GM12878 (cell line): ENCODE data around the gene TNRC6B. TPM values are rescaled to one million over a fixed set of nuclear protein-coding genes. Genes with fewer than 3 reads are reported as not detected.

Experiments
- ATAC-seq: fragments of 200-7000 bp; cut with Tn5 transposase; 3 replicates; pipeline ENCODE4 v1.9.1; 2020; ENCODE audit warnings: mild to moderate bottlenecking, moderate library complexity
- BruUV-seq: library from RNA; stranded (reverse); fragments of 400-500 nt; replicated peaks from 2 replicates; lab custom pipeline; 2021; lab: Mats Ljungman, UMichigan
- CTCF ChIA-PET: fragments of 300-600 bp; sonication (Branson Sonifier 250); formaldehyde crosslinking; extraction: SDS; loops from one replicate; lab custom pipeline; 2021; ENCODE audit warnings: inconsistent platforms; lab: Yijun Ruan, JAX
- POLR2A ChIA-PET: fragments of 350-600 bp; formaldehyde crosslinking; extraction: SDS; loops from one replicate; lab custom pipeline; 2021; ENCODE audit warnings: inconsistent platforms; lab: Charles Lee
- RAD21 ChIA-PET: fragments of 300-600 bp; sonication (Branson Sonifier 250); formaldehyde crosslinking; loops from one replicate; lab custom pipeline; 2023; ENCODE audit warnings: antibody characterized with exemption; ENCODE audit not compliant: unreplicated experiment; lab: Charles Lee
- SMC1A ChIA-PET: fragments of 300-600 bp; sonication (Branson Sonifier 250); formaldehyde crosslinking; loops from one replicate; lab custom pipeline; 2023; ENCODE audit not compliant: unreplicated experiment, uncharacterized antibody; lab: Charles Lee
- DNase-seq: peaks from one replicate; pipeline ENCODE4 v3.0.0-alpha.2; 2011; ENCODE audit warnings: low read depth, low spot score
- FAIRE-seq: peaks from 3 replicates; lab custom pipeline; 2011; peaks lifted over from hg19 to GRCh38; lab: Jason Lieb, UNC
- H2AFZ ChIP-seq: 2 replicates; pipeline ENCODE4 v1.6.0; 2011; ENCODE audit warnings: low read depth, low read length, control low read depth; ENCODE audit not compliant: control insufficient read depth
- H3K27ac ChIP-seq: 2 replicates; pipeline ENCODE4 v1.5.1; 2011; ENCODE audit warnings: control low read depth; ENCODE audit not compliant: control insufficient read depth, insufficient read depth
- H3K27me3 ChIP-seq, 2 experiments: replicated peaks in 1 of 2; 2 replicates each; pipeline versions ENCODE4 v1.6.0 to v1.6.1; 2011; ENCODE audit warnings: low read length in 1 of 2; ENCODE audit not compliant: control insufficient read depth in 2 of 2, insufficient read depth in 2 of 2
- H3K36me3 ChIP-seq, 2 experiments: 2 replicates each; pipeline ENCODE4 v1.5.1; 2011; ENCODE audit warnings: low read length in 1 of 2; ENCODE audit not compliant: control insufficient read depth in 2 of 2, insufficient read depth in 2 of 2
- H3K4me1 ChIP-seq: 2 replicates; pipeline ENCODE4 v1.6.1; 2011; ENCODE audit warnings: mild to moderate bottlenecking, low read length, moderate library complexity, mixed read lengths; ENCODE audit not compliant: control insufficient read depth, insufficient read depth
- H3K4me2 ChIP-seq: 2 replicates; pipeline ENCODE4 v1.6.0; 2011; ENCODE audit warnings: control low read depth; ENCODE audit not compliant: control insufficient read depth, insufficient read depth
- H3K4me3 ChIP-seq: fragments of 200-600 bp; sonication (generic); 2 replicates; pipeline ENCODE4 v1.5.1; 2016
- H3K79me2 ChIP-seq: 2 replicates; pipeline ENCODE4 v1.6.0; 2011; ENCODE audit warnings: low read length; ENCODE audit not compliant: control insufficient read depth, insufficient read depth
- H3K9ac ChIP-seq: 2 replicates; pipeline ENCODE4 v1.8.0; 2011; ENCODE audit warnings: low read length, control low read depth, mixed read lengths; ENCODE audit not compliant: control insufficient read depth, insufficient read depth
- H3K9me3 ChIP-seq: replicated peaks from 3 replicates; pipeline ENCODE4 v1.5.1; 2011; ENCODE audit warnings: mild to moderate bottlenecking, low read length; ENCODE audit not compliant: control insufficient read depth, insufficient read depth
- H4K20me1 ChIP-seq: 2 replicates; pipeline ENCODE4 v1.6.0; 2011; ENCODE audit not compliant: control insufficient read depth, insufficient read depth
- CBX3 ChIP-seq: fragments of 200-600 bp; sonication (generic); IDR thresholded peaks from 2 replicates; pipeline ENCODE4 v1.6.1; 2016; ENCODE audit warnings: low read depth, borderline replicate concordance
- IRF5 ChIP-seq: fragments of 450-650 bp; IDR thresholded peaks from 2 replicates; pipeline ENCODE4 v1.6.1; 2017; ENCODE audit warnings: borderline replicate concordance
- SREBF2 ChIP-seq: IDR thresholded peaks from 2 replicates; pipeline ENCODE4 v1.6.1; 2012; ENCODE audit warnings: mild to moderate bottlenecking, low read length
- SRF ChIP-seq, 2 experiments: IDR thresholded peaks; 2 replicates each; pipeline ENCODE4 v1.6.1; 2011; ENCODE audit warnings: low read depth in 2 of 2, low read length in 2 of 2, mild to moderate bottlenecking in 1 of 2, moderate library complexity in 1 of 2
- ZNF384 ChIP-seq: IDR thresholded peaks from 2 replicates; pipeline ENCODE4 v1.6.1; 2012; ENCODE audit warnings: low read depth, mild to moderate bottlenecking, low read length, improper control_type of control experiment, borderline replicate concordance
- WGBS: methylation state at CpG from one replicate; pipeline ENCODE4 v1.1.6; 2016; ENCODE audit warnings: low lambda C conversion rate; ENCODE audit not compliant: insufficient replicate concordance, insufficient coverage; ENCODE audit errors: missing lambda C conversion rate; 5-methylcytosine and 5-hydroxymethylcytosine counted together
- in situ Hi-C: fragments of 300-500 bp; cut with MboI; formaldehyde crosslinking; loops from 9 replicates; pipeline ENCODE4 v1.14.3; 2018; ENCODE audit warnings: mixed read lengths
- intact Hi-C: fragments of 100-400 bp; cut with micrococcal nuclease; formaldehyde crosslinking; loops from one replicate; pipeline ENCODE4 v1.14.2; 2022; ENCODE audit not compliant: unreplicated experiment
- polyA plus RNA-seq, 11 experiments: library from polyadenylated mRNA; depleted of rRNA in 4 of 11; unstranded in 6 of 11; stranded (reverse) in 5 of 11; fragments of >200 nt; fragmentation: Nextera tagmentation in 4 of 11; fragmentation: Illumina TruSeq in 1 of 11; extraction: Ambion mirVana in 4 of 11; extraction: Trizol in 1 of 11; gene quantifications; 1 replicate in 1 of 11; 2 replicates in 10 of 11; pipeline versions ENCODE4 v1.2.1 to v1.2.3, GENCODE V29; 2011 to 2016; ENCODE audit warnings: inconsistent platforms in 2 of 11, missing spikeins in 2 of 11, low read depth in 1 of 11
- total RNA-seq, 4 experiments: library from RNA; depleted of rRNA in 3 of 4; stranded (reverse); fragments of >200 nt in 3 of 4; fragmentation: Illumina TruSeq in 1 of 4; extraction: Trizol in 1 of 4; gene quantifications; 2 replicates each; pipeline versions ENCODE4 v1.2.1 to v1.2.3, GENCODE V29; 2013 to 2021
- TF ChIP-seq, protein P1 (sequence below): fragments of 450-650 bp; conservative IDR thresholded peaks from 2 replicates; pipeline ENCODE4 v1.6.1; 2017; ENCODE audit warnings: mild to moderate bottlenecking, moderate library complexity
- TF ChIP-seq, protein P2 (sequence below): fragments of 450-650 bp; IDR thresholded peaks from 2 replicates; pipeline ENCODE4 v1.6.1; 2018; ENCODE audit warnings: mild to moderate bottlenecking, low read depth, moderate library complexity; ENCODE audit not compliant: partially characterized antibody

Gene TNRC6B
- total and polyA plus RNA-seq, 10 of the 15 experiments (the other 5 are each of a cell fraction or from before 2014, with no cell fraction given) = 3.6 to 32.8 (median 16.4) TPM

- ATAC-seq = no peak
Measured at GRCh38 chr22:40147388-40148176, 30.1 kb upstream of the TNRC6B start.

DNA sequence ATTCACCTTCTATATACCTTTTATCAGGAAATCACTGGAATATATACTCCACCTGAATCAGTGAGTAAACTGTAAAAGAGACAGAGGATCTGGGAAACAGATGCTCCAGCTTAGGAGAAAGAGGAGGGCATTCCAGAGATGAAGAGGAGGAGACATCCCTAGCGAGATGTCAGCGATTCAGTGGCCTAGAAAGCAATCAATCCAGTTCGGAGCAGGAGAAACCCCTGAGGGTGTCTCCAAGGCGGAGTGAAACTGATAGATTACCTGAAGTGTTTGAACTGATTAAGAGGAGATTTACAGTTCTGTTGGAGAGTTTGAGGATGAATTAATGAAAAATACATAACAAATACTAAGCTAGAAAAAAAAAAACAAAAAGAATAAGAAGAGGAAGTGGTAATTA, 24.5 kb upstream of the TNRC6B start:
- in situ Hi-C loops = no loop called here
- Histone ChIP-seq H3K4me1 (no peaks in the 10 kb centered on the region), H3K27ac (no peak overlapping the region), H3K4me3 (no peak overlapping the region), H3K9ac (no peak overlapping the region), H3K79me2 (no peaks in the 10 kb centered on the region), H4K20me1 (no peaks in the 10 kb centered on the region), H3K4me2 (no peak overlapping the region), H2AFZ (no peak overlapping the region), H3K36me3 (no peaks in the 10 kb centered on the region), H3K27me3 (no peaks in the 10 kb centered on the region), H3K9me3 (no peaks in the 10 kb centered on the region)
- no TSS peak for BruUV-seq
- intact Hi-C loops = no loop called here
- ChIA-PET CTCF (no interaction called here), SMC1A (interaction anchor here (0.6 to 1.0 kb wide), 2 partner anchors 24 to 45 kb away, joined by 3 read pairs; partner anchors contain the start of gene TNRC6B), POLR2A (no interaction called here), RAD21 (no interaction called here)
- no peak for ATAC-seq
- no peak for DNase-seq
- WGBS = 81% methylated on average over 4 of the region's 4 CpGs
- FAIRE-seq = no peak
- TF ChIP-seq ZNF384 (no peak), SREBF2 (no peak), SRF (IDR thresholded peaks at IDR 0.05; ENCODE audit: low read depth in 2 of 2, low read length in 2 of 2) (no peak), CBX3 (no peak)
- TF ChIP-seq, protein P1, sequence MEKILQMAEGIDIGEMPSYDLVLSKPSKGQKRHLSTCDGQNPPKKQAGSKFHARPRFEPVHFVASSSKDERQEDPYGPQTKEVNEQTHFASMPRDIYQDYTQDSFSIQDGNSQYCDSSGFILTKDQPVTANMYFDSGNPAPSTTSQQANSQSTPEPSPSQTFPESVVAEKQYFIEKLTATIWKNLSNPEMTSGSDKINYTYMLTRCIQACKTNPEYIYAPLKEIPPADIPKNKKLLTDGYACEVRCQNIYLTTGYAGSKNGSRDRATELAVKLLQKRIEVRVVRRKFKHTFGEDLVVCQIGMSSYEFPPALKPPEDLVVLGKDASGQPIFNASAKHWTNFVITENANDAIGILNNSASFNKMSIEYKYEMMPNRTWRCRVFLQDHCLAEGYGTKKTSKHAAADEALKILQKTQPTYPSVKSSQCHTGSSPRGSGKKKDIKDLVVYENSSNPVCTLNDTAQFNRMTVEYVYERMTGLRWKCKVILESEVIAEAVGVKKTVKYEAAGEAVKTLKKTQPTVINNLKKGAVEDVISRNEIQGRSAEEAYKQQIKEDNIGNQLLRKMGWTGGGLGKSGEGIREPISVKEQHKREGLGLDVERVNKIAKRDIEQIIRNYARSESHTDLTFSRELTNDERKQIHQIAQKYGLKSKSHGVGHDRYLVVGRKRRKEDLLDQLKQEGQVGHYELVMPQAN = no peak
- TF ChIP-seq, protein P2, sequence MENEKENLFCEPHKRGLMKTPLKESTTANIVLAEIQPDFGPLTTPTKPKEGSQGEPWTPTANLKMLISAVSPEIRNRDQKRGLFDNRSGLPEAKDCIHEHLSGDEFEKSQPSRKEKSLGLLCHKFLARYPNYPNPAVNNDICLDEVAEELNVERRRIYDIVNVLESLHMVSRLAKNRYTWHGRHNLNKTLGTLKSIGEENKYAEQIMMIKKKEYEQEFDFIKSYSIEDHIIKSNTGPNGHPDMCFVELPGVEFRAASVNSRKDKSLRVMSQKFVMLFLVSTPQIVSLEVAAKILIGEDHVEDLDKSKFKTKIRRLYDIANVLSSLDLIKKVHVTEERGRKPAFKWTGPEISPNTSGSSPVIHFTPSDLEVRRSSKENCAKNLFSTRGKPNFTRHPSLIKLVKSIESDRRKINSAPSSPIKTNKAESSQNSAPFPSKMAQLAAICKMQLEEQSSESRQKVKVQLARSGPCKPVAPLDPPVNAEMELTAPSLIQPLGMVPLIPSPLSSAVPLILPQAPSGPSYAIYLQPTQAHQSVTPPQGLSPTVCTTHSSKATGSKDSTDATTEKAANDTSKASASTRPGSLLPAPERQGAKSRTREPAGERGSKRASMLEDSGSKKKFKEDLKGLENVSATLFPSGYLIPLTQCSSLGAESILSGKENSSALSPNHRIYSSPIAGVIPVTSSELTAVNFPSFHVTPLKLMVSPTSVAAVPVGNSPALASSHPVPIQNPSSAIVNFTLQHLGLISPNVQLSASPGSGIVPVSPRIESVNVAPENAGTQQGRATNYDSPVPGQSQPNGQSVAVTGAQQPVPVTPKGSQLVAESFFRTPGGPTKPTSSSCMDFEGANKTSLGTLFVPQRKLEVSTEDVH = no peak

More at GRCh38 chr22:40147388-40148176, 30.1 kb upstream of the TNRC6B start:
- in situ Hi-C loops (no loop called here), intact Hi-C loops (no loop called here)
- H3K9me3 ChIP-seq = no peaks in the 10 kb centered on the region
- ChIA-PET RAD21 (interaction anchor here (1.2 kb wide), 1 partner anchor 103 kb away, joined by 3 read pairs; no protein-coding TSS in a partner anchor), SMC1A (no interaction called here), CTCF (no interaction called here), POLR2A (interaction anchor here (0.6 kb wide), 1 partner anchor 239 kb away, joined by 4 read pairs; no protein-coding TSS in a partner anchor)
- H3K79me2 ChIP-seq = no peaks in the 10 kb centered on the region
- TF ChIP-seq IRF5 = no peak
- no peaks in the 10 kb centered on the region for H3K36me3 ChIP-seq
- no peak overlapping the region for H3K4me2 ChIP-seq
- H3K9ac ChIP-seq = no peak overlapping the region
- 81% methylated on average over 10 of the region's 10 CpGs for WGBS
- H3K27ac ChIP-seq = no peak overlapping the region
- H3K4me1 ChIP-seq = no peaks in the 10 kb centered on the region
- no peak for DNase-seq
- H4K20me1 ChIP-seq = no peaks in the 10 kb centered on the region
- H3K4me3 ChIP-seq = no peak overlapping the region
- H3K27me3 ChIP-seq = no peaks in the 10 kb centered on the region
- no TSS peak for BruUV-seq
- no peak for FAIRE-seq
- no peak overlapping the region for H2AFZ ChIP-seq
